BE2C (cell line): ENCODE measurements around the gene PIK3R3.
"Not testable (repeated sequence)": the region's sequence is repeated elsewhere in the genome, so short reads cannot be mapped to it uniquely, and the experiment has no call there.

Experiments used
- DNase-seq: peaks from one replicate; pipeline ENCODE4 v3.0.0-alpha.2; 2020
- H3K27me3 ChIP-seq: fragments of 250-450 bp; sonication (Bioruptor Pico); 2 replicates; pipeline ENCODE4 v1.5.1; 2020; ENCODE audit warnings: mild to moderate bottlenecking
- H3K36me3 ChIP-seq: fragments of 250-450 bp; sonication (Bioruptor Pico); 2 replicates; pipeline ENCODE4 v1.5.1; 2020; ENCODE audit warnings: mild to moderate bottlenecking
- H3K4me1 ChIP-seq: fragments of 250-450 bp; sonication (Bioruptor Pico); 2 replicates; pipeline ENCODE4 v1.5.1; 2020
- H3K4me3 ChIP-seq: 2 replicates; pipeline ENCODE4 v1.5.1; 2011; ENCODE audit warnings: low read depth, low read length
- H3K9me3 ChIP-seq: fragments of 250-450 bp; sonication (Bioruptor Pico); 2 replicates; pipeline ENCODE4 v1.5.1; 2020
- TF ChIP-seq, protein P1 (sequence below): IDR thresholded peaks from 2 replicates; pipeline ENCODE4 v1.5.1; 2012; ENCODE audit warnings: mild to moderate bottlenecking, low read depth, low read length

The PIK3R3 gene

DNA sequence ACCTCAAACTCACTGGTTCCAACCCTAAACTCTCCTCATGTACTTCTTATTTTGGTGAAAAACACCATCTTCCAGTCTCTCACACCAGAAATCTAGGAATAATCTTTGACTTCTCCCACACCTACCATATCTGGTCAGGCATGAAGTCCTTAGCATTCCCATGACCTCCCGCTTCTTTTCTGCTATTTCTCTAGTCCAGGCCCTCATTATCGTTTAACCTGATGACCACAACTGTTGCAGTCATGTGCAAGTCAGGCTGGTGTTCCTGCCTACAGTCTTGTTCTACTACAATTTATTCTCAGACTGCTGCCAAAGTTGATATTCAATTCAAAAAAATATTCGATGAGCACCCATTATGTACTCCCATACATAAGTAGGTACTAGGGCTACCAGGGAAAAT is 71.3 kb downstream of the PIK3R3 start:
- no peaks in the 10 kb centered on the region for H3K4me1 ChIP-seq
- H3K9me3 ChIP-seq = no peaks in the 10 kb centered on the region
- H3K4me3 ChIP-seq = no peak overlapping the region
- TF ChIP-seq, protein P1, sequence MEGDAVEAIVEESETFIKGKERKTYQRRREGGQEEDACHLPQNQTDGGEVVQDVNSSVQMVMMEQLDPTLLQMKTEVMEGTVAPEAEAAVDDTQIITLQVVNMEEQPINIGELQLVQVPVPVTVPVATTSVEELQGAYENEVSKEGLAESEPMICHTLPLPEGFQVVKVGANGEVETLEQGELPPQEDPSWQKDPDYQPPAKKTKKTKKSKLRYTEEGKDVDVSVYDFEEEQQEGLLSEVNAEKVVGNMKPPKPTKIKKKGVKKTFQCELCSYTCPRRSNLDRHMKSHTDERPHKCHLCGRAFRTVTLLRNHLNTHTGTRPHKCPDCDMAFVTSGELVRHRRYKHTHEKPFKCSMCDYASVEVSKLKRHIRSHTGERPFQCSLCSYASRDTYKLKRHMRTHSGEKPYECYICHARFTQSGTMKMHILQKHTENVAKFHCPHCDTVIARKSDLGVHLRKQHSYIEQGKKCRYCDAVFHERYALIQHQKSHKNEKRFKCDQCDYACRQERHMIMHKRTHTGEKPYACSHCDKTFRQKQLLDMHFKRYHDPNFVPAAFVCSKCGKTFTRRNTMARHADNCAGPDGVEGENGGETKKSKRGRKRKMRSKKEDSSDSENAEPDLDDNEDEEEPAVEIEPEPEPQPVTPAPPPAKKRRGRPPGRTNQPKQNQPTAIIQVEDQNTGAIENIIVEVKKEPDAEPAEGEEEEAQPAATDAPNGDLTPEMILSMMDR = no peak
- H3K27me3 ChIP-seq = no peaks in the 10 kb centered on the region
- DNase-seq = no peak
- H3K36me3 ChIP-seq = peaks cover 4% of the 10 kb centered on the region

- Histone ChIP-seq H3K4me1 (no peaks in the 10 kb centered on the region), H3K9me3 (no peaks in the 10 kb centered on the region), H3K36me3 (peaks cover 4% of the 10 kb centered on the region), H3K27me3 (no peaks in the 10 kb centered on the region), H3K4me3 (no peak overlapping the region)
- DNase-seq = no peak
- TF ChIP-seq, protein P1 = no peak
These were observed 73.5 kb downstream of the PIK3R3 start for GRCh38 chr1:46058936-46059335.

DNA sequence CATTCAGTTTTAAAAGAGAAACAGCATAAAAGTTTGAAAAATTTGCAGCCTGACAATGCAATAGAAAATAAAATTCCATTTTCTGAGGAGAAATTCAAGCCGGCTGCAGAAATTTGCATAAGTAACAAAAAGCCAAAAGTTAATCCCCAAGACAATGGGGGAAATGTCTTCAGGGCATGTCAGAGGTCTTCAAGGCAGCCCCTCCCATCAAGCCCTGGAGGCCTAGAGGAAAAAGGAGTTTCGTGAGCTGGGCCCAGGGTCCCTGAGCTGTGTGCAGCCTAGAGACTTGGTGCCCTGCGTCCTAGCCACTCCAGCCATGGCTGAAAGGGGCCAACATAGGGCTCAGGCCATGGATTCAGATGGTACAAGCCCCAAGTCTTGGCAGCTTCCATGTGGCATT is 74.6 kb downstream of the PIK3R3 start:
- H3K27me3 ChIP-seq = no peaks in the 10 kb centered on the region
- no peaks in the 10 kb centered on the region for H3K9me3 ChIP-seq
- DNase-seq = no peak
- TF ChIP-seq, protein P1 = no peak
- no peak overlapping the region for H3K4me3 ChIP-seq
- H3K4me1 ChIP-seq = no peaks in the 10 kb centered on the region
- H3K36me3 ChIP-seq = peaks cover 4% of the 10 kb centered on the region

DNA sequence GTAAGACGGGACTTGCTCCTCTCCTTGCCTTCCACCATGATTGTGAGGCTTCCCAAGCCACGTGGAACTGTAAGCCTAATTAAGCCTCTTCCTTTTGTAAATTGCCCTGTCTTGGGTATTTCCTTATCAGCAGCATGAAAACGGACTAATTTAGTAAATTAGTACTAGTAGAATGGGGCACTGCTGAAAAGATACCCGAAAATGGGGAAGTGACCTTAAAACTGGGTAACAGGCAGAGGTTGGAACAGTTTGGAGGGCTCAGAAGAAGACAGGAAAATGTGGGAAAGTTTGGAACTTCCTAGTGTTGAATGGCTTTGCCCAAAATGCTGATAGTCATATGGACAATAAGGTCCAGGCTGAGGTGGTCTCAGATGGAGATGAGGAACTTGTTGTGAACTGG is 75.2 kb downstream of the PIK3R3 start:
- DNase-seq, H3K4me3 ChIP-seq, H3K4me1 ChIP-seq, H3K36me3 ChIP-seq, H3K9me3 ChIP-seq, H3K27me3 ChIP-seq: not testable (repeated sequence)

GRCh38 chr1:46056325-46056724 is 76.1 kb downstream of the PIK3R3 start:
- Histone ChIP-seq H3K4me1 (no peaks in the 10 kb centered on the region), H3K9me3 (no peaks in the 10 kb centered on the region), H3K4me3 (no peak overlapping the region), H3K27me3 (no peaks in the 10 kb centered on the region), H3K36me3 (peaks cover 1% of the 10 kb centered on the region)
- DNase-seq = no peak
- TF ChIP-seq, protein P1 = no peak

- TF ChIP-seq, protein P1 = no peak
- no peak for DNase-seq
- Histone ChIP-seq H3K36me3 (no peaks in the 10 kb centered on the region; the same call in none of the 2 replicates), H3K4me3 (no peak overlapping the region), H3K27me3 (no peaks in the 10 kb centered on the region), H3K4me1 (no peaks in the 10 kb centered on the region), H3K9me3 (no peaks in the 10 kb centered on the region)
These were observed 78.7 kb downstream of the PIK3R3 start for GRCh38 chr1:46053734-46054133.

DNA sequence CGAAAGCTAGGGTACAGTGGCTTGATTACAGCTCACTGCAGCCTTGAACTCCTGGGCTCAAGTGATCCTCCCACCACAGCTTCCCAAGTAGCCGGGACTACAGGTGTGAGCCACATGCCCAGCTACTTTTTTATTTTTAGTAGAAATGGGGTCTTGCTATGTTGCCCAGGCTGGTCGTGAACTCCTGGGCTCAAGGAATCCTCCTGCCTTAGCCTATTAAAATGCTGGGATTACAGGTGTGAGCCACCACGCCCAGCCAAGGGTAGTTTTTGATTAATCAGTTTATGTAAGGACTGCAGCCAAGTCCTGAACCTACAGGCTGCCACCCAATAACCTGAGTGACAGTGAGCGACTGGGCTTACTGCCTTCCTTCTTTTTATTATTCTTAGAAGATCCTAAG is 88.3 kb downstream of the PIK3R3 start:
- no peak for DNase-seq
- H3K27me3 ChIP-seq = no peaks in the 10 kb centered on the region
- no peak overlapping the region for H3K4me3 ChIP-seq
- TF ChIP-seq, protein P1 = no peak
- no peaks in the 10 kb centered on the region; the same call in none of the 2 replicates for H3K36me3 ChIP-seq
- H3K4me1 ChIP-seq = no peaks in the 10 kb centered on the region
- no peaks in the 10 kb centered on the region for H3K9me3 ChIP-seq
